CD14-positive monocyte (primary cell): ENCODE data around the gene GCK. TPM values are rescaled to one million over a fixed set of nuclear protein-coding genes. Genes with fewer than 3 reads are reported as not detected.

ENCODE experiments used
- DNase-seq, 3 donors: peaks; one replicate each; pipeline ENCODE4 v3.0.0-alpha.2; 2011 to 2022
- H2AFZ ChIP-seq: 2 replicates; pipeline ENCODE4 v1.6.0; 2012; ENCODE audit warnings: mild to moderate bottlenecking, low read depth, low read length, inconsistent platforms; ENCODE audit not compliant: insufficient read depth, poor library complexity, severe bottlenecking
- H3K27ac ChIP-seq, 2 donors: 1 replicate in 1 of 2; 2 replicates in 1 of 2; pipeline ENCODE4 v1.5.1; 2012 to 2013; ENCODE audit warnings: low read length in 2 of 2, control low read depth in 1 of 2, inconsistent platforms in 1 of 2, low read depth in 1 of 2, mild to moderate bottlenecking in 1 of 2
- H3K27me3 ChIP-seq, 2 donors: one replicate each; pipeline versions ENCODE4 v1.6.0 to v1.6.1; 2011 to 2013; ENCODE audit warnings: low read length in 2 of 2; ENCODE audit not compliant: control insufficient read depth in 2 of 2, insufficient read depth in 2 of 2
- H3K36me3 ChIP-seq, 2 donors: replicated peaks in 1 of 2; 1 replicate in 1 of 2; 2 replicates in 1 of 2; pipeline versions ENCODE4 v1.5.1 to v1.6.1; 2012 to 2013; ENCODE audit warnings: low read length in 2 of 2, control low read depth in 1 of 2, inconsistent platforms in 1 of 2, mild to moderate bottlenecking in 1 of 2; ENCODE audit not compliant: insufficient read depth in 2 of 2, control insufficient read depth in 1 of 2
- H3K4me1 ChIP-seq, 2 donors: 1 replicate in 1 of 2; 2 replicates in 1 of 2; pipeline versions ENCODE4 v1.5.1 to v1.6.1; 2012 to 2013; ENCODE audit warnings: low read length in 2 of 2, control low read depth in 1 of 2, inconsistent platforms in 1 of 2, mild to moderate bottlenecking in 1 of 2, moderate library complexity in 1 of 2; ENCODE audit not compliant: insufficient read depth in 2 of 2, control insufficient read depth in 1 of 2
- H3K4me2 ChIP-seq: replicated peaks from 2 replicates; pipeline ENCODE3; 2012; ENCODE audit warnings: low read length, moderate library complexity, mild to moderate bottlenecking; ENCODE audit not compliant: poor library complexity, severe bottlenecking; ENCODE audit errors: extremely low read depth
- H3K4me3 ChIP-seq, 3 experiments: fragments of 200-600 bp in 1 of 3; sonication (generic) in 1 of 3; replicated peaks in 1 of 3; 1 replicate in 2 of 3; 2 replicates in 1 of 3; pipeline ENCODE4 v1.5.1; 2011 to 2013; ENCODE audit warnings: low read length in 3 of 3, mild to moderate bottlenecking in 3 of 3, control low read depth in 2 of 3, low read depth in 2 of 3, inconsistent platforms in 1 of 3, moderate library complexity in 1 of 3
- H3K79me2 ChIP-seq: 2 replicates; pipeline ENCODE4 v1.6.0; 2012; ENCODE audit warnings: mild to moderate bottlenecking, control low read depth, inconsistent platforms, low read length, moderate library complexity; ENCODE audit not compliant: insufficient read depth
- H3K9ac ChIP-seq: 2 replicates; pipeline ENCODE4 v1.6.0; 2017; ENCODE audit warnings: low read length, mild to moderate bottlenecking; ENCODE audit not compliant: insufficient read depth, poor library complexity, severe bottlenecking
- H3K9me3 ChIP-seq, 2 donors: replicated peaks in 1 of 2; 1 replicate in 1 of 2; 2 replicates in 1 of 2; pipeline versions ENCODE4 v1.5.1 to v1.6.1; 2012 to 2013; ENCODE audit warnings: low read length in 2 of 2, control low read depth in 1 of 2; ENCODE audit not compliant: control insufficient read depth in 1 of 2, insufficient read depth in 1 of 2
- H4K20me1 ChIP-seq: 2 replicates; pipeline ENCODE4 v1.6.0; 2012; ENCODE audit warnings: mild to moderate bottlenecking, low read length, control low read depth, moderate library complexity; ENCODE audit not compliant: insufficient read depth
- H3K27ac Mint-ChIP-seq, 7 donors: one replicate each; pipeline ENCODE4 v1.8.0; 2020; ENCODE audit warnings: mild to moderate bottlenecking in 7 of 7, mixed read lengths in 7 of 7, moderate library complexity in 6 of 7, inconsistent platforms in 2 of 7
- H3K27me3 Mint-ChIP-seq, 3 donors: one replicate each; pipeline ENCODE4 v1.8.0; 2021 to 2022; ENCODE audit warnings: low read depth in 3 of 3, mild to moderate bottlenecking in 3 of 3, mixed read lengths in 3 of 3, moderate library complexity in 3 of 3, inconsistent platforms in 1 of 3
- H3K36me3 Mint-ChIP-seq, 2 donors: one replicate each; pipeline ENCODE4 v1.8.0; 2020; ENCODE audit warnings: mixed read lengths in 2 of 2, inconsistent platforms in 1 of 2, mild to moderate bottlenecking in 1 of 2
- H3K4me1 Mint-ChIP-seq: one replicate; pipeline ENCODE4 v1.8.0; 2020; ENCODE audit warnings: mild to moderate bottlenecking, mixed read lengths
- H3K4me3 Mint-ChIP-seq, 2 donors: one replicate each; pipeline ENCODE4 v1.8.0; 2020; ENCODE audit warnings: mild to moderate bottlenecking in 2 of 2, mixed read lengths in 2 of 2, moderate library complexity in 1 of 2
- H3K9me3 Mint-ChIP-seq, 7 donors: one replicate each; pipeline ENCODE4 v1.8.0; 2020 to 2022; ENCODE audit warnings: mixed read lengths in 7 of 7, mild to moderate bottlenecking in 6 of 7, moderate library complexity in 6 of 7, inconsistent platforms in 2 of 7
- CTCF ChIP-seq: fragments of 200-600 bp; IDR thresholded peaks from one replicate; pipeline ENCODE4 v1.8.0; 2022; ENCODE audit warnings: antibody characterized with exemption, mild to moderate bottlenecking
- WGBS: methylation state at CpG from one replicate; pipeline ENCODE4 v1.1.5; 2013; ENCODE audit warnings: missing lambda C conversion rate; ENCODE audit not compliant: insufficient coverage; 5-methylcytosine and 5-hydroxymethylcytosine counted together
- intact Hi-C, 2 donors: fragments of 100-400 bp; cut with micrococcal nuclease; formaldehyde crosslinking; loops; one replicate each; pipeline versions ENCODE4 v1.15.0 to v1.15.1; 2023
- polyA plus RNA-seq, 3 donors: library from polyadenylated mRNA; depleted of rRNA in 1 of 3; unstranded in 2 of 3; stranded (reverse) in 1 of 3; fragments of 300-500 nt in 2 of 3; fragments of >200 nt in 1 of 3; fragmentation: Illumina TruSeq in 2 of 3; gene quantifications; 1 replicate in 2 of 3; 2 replicates in 1 of 3; pipeline ENCODE4 v1.2.3, GENCODE V29; 2012 to 2021

GCK gene
- polyA plus RNA-seq, 3 donors, result not detected

GRCh38 chr7:44186736-44187135 is 2.5 kb downstream of the GCK start:
- no peaks in the 10 kb centered on the region for H3K4me1 Mint-ChIP-seq
- Histone ChIP-seq H3K4me3 (no peak overlapping the region), H4K20me1 (no peaks in the 10 kb centered on the region), H3K79me2 (no peaks in the 10 kb centered on the region), H3K9me3 (peaks cover 11 to 13% of the 10 kb centered on the region in 2 donors), H3K4me2 (no peak overlapping the region), H3K4me1 (no peaks in the 10 kb centered on the region), H3K27ac (no peak overlapping the region), H3K27me3 (no peaks in the 10 kb centered on the region), H2AFZ (no peak overlapping the region), H3K9ac (no peak overlapping the region), H3K36me3 (no peaks in the 10 kb centered on the region)
- no peaks in the 10 kb centered on the region for H3K36me3 Mint-ChIP-seq
- H3K27ac Mint-ChIP-seq, result no peak overlapping the region
- intact Hi-C loops, result no loop called here
- TF ChIP-seq CTCF, result no peak
- H3K27me3 Mint-ChIP-seq, result peaks cover 6 to 8% (median 7%) of the 10 kb centered on the region in 3 donors
- no peak for DNase-seq
- peaks cover 5 to 17% (median 12%) of the 10 kb centered on the region in 7 donors for H3K9me3 Mint-ChIP-seq
- H3K4me3 Mint-ChIP-seq, result no peak overlapping the region
- 58% methylated on average over 2 of the region's 5 CpGs for WGBS

- Mint-ChIP-seq H3K4me3 (no peak overlapping the region), H3K36me3 (no peaks in the 10 kb centered on the region), H3K27me3 (peaks cover 5 to 8% (median 6%) of the 10 kb centered on the region in 3 donors), H3K9me3 (peaks cover 5 to 17% (median 13%) of the 10 kb centered on the region in 7 donors), H3K27ac (no peak overlapping the region), H3K4me1 (no peaks in the 10 kb centered on the region)
- peaks cover 11 to 13% of the 10 kb centered on the region in 2 donors for H3K9me3 ChIP-seq
- no peak overlapping the region for H3K9ac ChIP-seq
- intact Hi-C loops, result no loop called here
- no peaks in the 10 kb centered on the region for H4K20me1 ChIP-seq
- no peaks in the 10 kb centered on the region for H3K36me3 ChIP-seq
- no peaks in the 10 kb centered on the region for H3K27me3 ChIP-seq
- TF ChIP-seq CTCF, result no peak
- no peaks in the 10 kb centered on the region for H3K79me2 ChIP-seq
- H3K4me3 ChIP-seq, result no peak overlapping the region
- WGBS, result no CpG with 5 or more reads among the region's 5 CpGs
- H3K27ac ChIP-seq, result no peak overlapping the region
- no peaks in the 10 kb centered on the region for H3K4me1 ChIP-seq
- no peak overlapping the region for H2AFZ ChIP-seq
- DNase-seq, result no peak
- H3K4me2 ChIP-seq, result no peak overlapping the region
Measured at GRCh38 chr7:44185729-44186128, 3.5 kb downstream of the GCK start.
